SU-DHL-6 (cell line): ENCODE data around the gene YAF2.

Source experiments
- H2AFZ ChIP-seq: fragments of 200-600 bp; sonication (generic); 2 replicates; pipeline ENCODE4 v1.6.1; 2014; ENCODE audit warnings: low read depth, mild to moderate bottlenecking, moderate library complexity, mixed read lengths, antibody characterized with exemption, low read length; ENCODE audit not compliant: severe bottlenecking
- H3F3A ChIP-seq: fragments of 200-600 bp; shearing (Covaris generic); 2 replicates; pipeline ENCODE4 v1.6.0; 2016; ENCODE audit warnings: antibody characterized with exemption, mild to moderate bottlenecking; ENCODE audit not compliant: insufficient read depth
- H3K27ac ChIP-seq: fragments of 200-600 bp; sonication (generic); 2 replicates; pipeline ENCODE4 v1.5.1; 2016; ENCODE audit warnings: low read depth, mild to moderate bottlenecking, low read length, moderate library complexity, mixed read lengths
- H3K27me3 ChIP-seq: fragments of 200-600 bp; sonication (generic), shearing (Covaris generic); 2 replicates; pipeline ENCODE4 v1.6.0; 2014; ENCODE audit warnings: mild to moderate bottlenecking, low read length
- H3K36me3 ChIP-seq: fragments of 200-600 bp; sonication (generic); 2 replicates; pipeline ENCODE4 v1.6.1; 2014; ENCODE audit warnings: mild to moderate bottlenecking, low read length, mixed read lengths
- H3K4me2 ChIP-seq: fragments of 300-600, 200-600 bp; shearing (Covaris generic), sonication (generic); 2 replicates; pipeline ENCODE4 v1.6.0; 2014; ENCODE audit warnings: low read length, low read depth, mild to moderate bottlenecking; ENCODE audit not compliant: poor library complexity, severe bottlenecking
- H3K4me3 ChIP-seq: fragments of 200-600 bp; sonication (generic); 2 replicates; pipeline ENCODE4 v1.5.1; 2014; ENCODE audit warnings: antibody characterized with exemption, low read length, mild to moderate bottlenecking, mixed read lengths; ENCODE audit not compliant: insufficient read depth, poor library complexity, severe bottlenecking
- H3K79me2 ChIP-seq: fragments of 200-600 bp; sonication (generic); 2 replicates; pipeline ENCODE4 v1.6.1; 2014; ENCODE audit warnings: mild to moderate bottlenecking, low read length, moderate library complexity; ENCODE audit not compliant: insufficient read depth
- H3K9ac ChIP-seq: fragments of 200-600 bp; sonication (generic); 2 replicates; pipeline ENCODE4 v1.7.0; 2014; ENCODE audit warnings: mild to moderate bottlenecking, low read length
- H3K9me2 ChIP-seq: fragments of 200-600 bp; sonication (generic); replicated peaks from 2 replicates; pipeline ENCODE4 v1.6.1; 2014; ENCODE audit warnings: low read length; ENCODE audit not compliant: insufficient read depth
- H3K9me3 ChIP-seq: fragments of 200-600 bp; sonication (generic); 2 replicates; pipeline ENCODE4 v1.6.1; 2014; ENCODE audit warnings: low read length, mixed read lengths; ENCODE audit not compliant: insufficient read depth
- H4K20me1 ChIP-seq: fragments of 200-600 bp; sonication (generic); 2 replicates; pipeline ENCODE4 v1.6.1; 2014; ENCODE audit warnings: low read depth, mild to moderate bottlenecking, antibody characterized with exemption, low read length, moderate library complexity, mixed read lengths
- EZH2phosphoT487 ChIP-seq: fragments of 200-600 bp; sonication (generic), shearing (Covaris generic); conservative IDR thresholded peaks from 2 replicates; pipeline ENCODE4 v1.6.1; 2018; ENCODE audit warnings: mild to moderate bottlenecking, antibody characterized with exemption, low read length, moderate library complexity, mixed read lengths
- TF ChIP-seq, protein P1 (sequence below): fragments of 200-600 bp; sonication (generic); IDR thresholded peaks from one replicate; pipeline ENCODE4 v1.5.1; 2017; ENCODE audit warnings: antibody characterized with exemption, mild to moderate bottlenecking, low read length, moderate library complexity; ENCODE audit not compliant: insufficient read depth, poor library complexity, severe bottlenecking

YAF2 gene

GRCh38 chr12:42270596-42270995 is 32.5 kb upstream of the YAF2 start:
- Histone ChIP-seq H3K9me2 (no peaks in the 10 kb centered on the region), H3K27me3 (no peaks in the 10 kb centered on the region), H4K20me1 (no peaks in the 10 kb centered on the region), H3K36me3 (no peaks in the 10 kb centered on the region), H3K9ac (no peak overlapping the region), H3K79me2 (no peaks in the 10 kb centered on the region), H3K4me2 (no peak overlapping the region), H3K9me3 (no peaks in the 10 kb centered on the region), H3K27ac (no peak overlapping the region), H2AFZ (no peak overlapping the region), H3K4me3 (no peak overlapping the region), H3F3A (no peaks in the 10 kb centered on the region)
- TF ChIP-seq EZH2phosphoT487 = no peak
- TF ChIP-seq, protein P1, sequence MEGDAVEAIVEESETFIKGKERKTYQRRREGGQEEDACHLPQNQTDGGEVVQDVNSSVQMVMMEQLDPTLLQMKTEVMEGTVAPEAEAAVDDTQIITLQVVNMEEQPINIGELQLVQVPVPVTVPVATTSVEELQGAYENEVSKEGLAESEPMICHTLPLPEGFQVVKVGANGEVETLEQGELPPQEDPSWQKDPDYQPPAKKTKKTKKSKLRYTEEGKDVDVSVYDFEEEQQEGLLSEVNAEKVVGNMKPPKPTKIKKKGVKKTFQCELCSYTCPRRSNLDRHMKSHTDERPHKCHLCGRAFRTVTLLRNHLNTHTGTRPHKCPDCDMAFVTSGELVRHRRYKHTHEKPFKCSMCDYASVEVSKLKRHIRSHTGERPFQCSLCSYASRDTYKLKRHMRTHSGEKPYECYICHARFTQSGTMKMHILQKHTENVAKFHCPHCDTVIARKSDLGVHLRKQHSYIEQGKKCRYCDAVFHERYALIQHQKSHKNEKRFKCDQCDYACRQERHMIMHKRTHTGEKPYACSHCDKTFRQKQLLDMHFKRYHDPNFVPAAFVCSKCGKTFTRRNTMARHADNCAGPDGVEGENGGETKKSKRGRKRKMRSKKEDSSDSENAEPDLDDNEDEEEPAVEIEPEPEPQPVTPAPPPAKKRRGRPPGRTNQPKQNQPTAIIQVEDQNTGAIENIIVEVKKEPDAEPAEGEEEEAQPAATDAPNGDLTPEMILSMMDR = no peak

GRCh38 chr12:42267413-42268190 is 29.6 kb upstream of the YAF2 start:
- TF ChIP-seq, protein P1 = no peak
- no peak for TF ChIP-seq EZH2phosphoT487
- Histone ChIP-seq H3K4me3 (no peak overlapping the region), H3K36me3 (no peaks in the 10 kb centered on the region)

GRCh38 chr12:42266579-42267230 is 28.7 kb upstream of the YAF2 start:
- H2AFZ ChIP-seq = no peak overlapping the region
- H3K9me3 ChIP-seq = no peaks in the 10 kb centered on the region
- H3F3A ChIP-seq = no peaks in the 10 kb centered on the region
- H3K79me2 ChIP-seq = no peaks in the 10 kb centered on the region
- no peak overlapping the region for H3K9ac ChIP-seq
- no peaks in the 10 kb centered on the region for H3K27me3 ChIP-seq
- H3K4me2 ChIP-seq = no peak overlapping the region
- TF ChIP-seq EZH2phosphoT487 = no peak
- TF ChIP-seq, protein P1 = no peak
- no peaks in the 10 kb centered on the region for H3K36me3 ChIP-seq
- no peaks in the 10 kb centered on the region for H3K9me2 ChIP-seq
- no peak overlapping the region for H3K4me3 ChIP-seq
- H4K20me1 ChIP-seq = no peaks in the 10 kb centered on the region
- H3K27ac ChIP-seq = no peak overlapping the region

More at GRCh38 chr12:42267413-42268190, 29.6 kb upstream of the YAF2 start:
- Histone ChIP-seq H3F3A (no peaks in the 10 kb centered on the region), H3K79me2 (no peaks in the 10 kb centered on the region), H3K9me2 (no peaks in the 10 kb centered on the region), H3K9me3 (no peaks in the 10 kb centered on the region), H3K4me2 (no peak overlapping the region), H3K9ac (no peak overlapping the region), H4K20me1 (no peaks in the 10 kb centered on the region), H3K27ac (no peak overlapping the region), H2AFZ (no peak overlapping the region), H3K27me3 (no peaks in the 10 kb centered on the region)
